ENCODE results near the gene PHETA2. TPM values are rescaled to one million over a fixed set of nuclear protein-coding genes. Genes with fewer than 3 reads are reported as not detected.
A peak's percentile ranks its signal among the peaks of the same experiment; 100 is the strongest.

The PHETA2 gene
- total and polyA plus RNA-seq, 2 donors (not counting 3 experiments of a cell fraction or from before 2014, with no cell fraction given), result 25.4 to 29.9 TPM

GRCh38 chr22:42091455-42091782, 17.4 kb downstream of the PHETA2 start:
- Histone ChIP-seq H3K36me3 (ENCODE audit: control insufficient read depth in 2 of 2, extremely low read depth in 1 of 2, insufficient read depth in 2 of 2, low read length in 2 of 2) (peaks cover under 1 to 3% of the 10 kb centered on the region in 2 experiments), H3K4me2 (ENCODE audit: insufficient read depth, low read length) (peak overlapping the region; percentile 96), H3K4me3 (replicated peaks in 1 of 3; ENCODE audit: insufficient read depth in 1 of 3, low read depth in 1 of 3, low read length in 3 of 3) (peak overlapping the region; percentile 51 to 72 (median 70)), H3K9ac (replicated peaks; ENCODE audit: extremely low read depth, insufficient read depth, low read length) (peak overlapping the region; percentile 67), H3K9me1 (replicated peaks; ENCODE audit: control insufficient read depth, extremely low read depth, insufficient read depth, low read length) (no peaks in the 10 kb centered on the region), H3K79me2 (ENCODE audit: control insufficient read depth, insufficient read depth, low read length) (peaks cover 20% of the 10 kb centered on the region), H3K27ac (ENCODE audit: insufficient read depth, low read depth, low read length) (peak overlapping the region; percentile 54), H4K20me1 (replicated peaks; ENCODE audit: control insufficient read depth, extremely low read depth, insufficient read depth, low read length) (no peaks in the 10 kb centered on the region), H2AFZ (ENCODE audit: low read depth, low read length) (peak overlapping the region; percentile 98), H3K9me3 (replicated peaks; ENCODE audit: control insufficient read depth, insufficient read depth, low read length) (no peaks in the 10 kb centered on the region), H3K27me3 (ENCODE audit: control insufficient read depth in 2 of 2, insufficient read depth in 2 of 2, low read length in 2 of 2) (no peaks in the 10 kb centered on the region), H3K4me1 (ENCODE audit: control insufficient read depth, extremely low read depth, insufficient read depth, low read length) (peaks cover 8% of the 10 kb centered on the region)
- intact Hi-C loops (cut with micrococcal nuclease), result loop anchor here (1.0 to 2.0 kb wide), 4 partner anchors 23 to 395 kb away; no protein-coding TSS in a partner anchor
- BruUV-seq (replicated peaks), result no TSS peak
- TF ChIP-seq GATA2 (IDR thresholded peaks at IDR 0.05; ENCODE audit: insufficient read depth, insufficient read length, low read depth, low read length), result no peak
- TF ChIP-seq EZH2 (IDR thresholded peaks at IDR 0.05; ENCODE audit: borderline replicate concordance, low read depth, low read length, severe bottlenecking), result no peak
- no peak for TF ChIP-seq POLR2A (IDR thresholded peaks at IDR 0.05; ENCODE audit: low read depth, low read length)
- TF ChIP-seq POLR2AphosphoS5 (IDR thresholded peaks at IDR 0.05; ENCODE audit: insufficient read depth, low read depth, low read length), result no peak
- TF ChIP-seq JUN (IDR thresholded peaks at IDR 0.05; ENCODE audit: borderline replicate concordance, insufficient read depth, insufficient read length, low read depth), result no peak
- no peak for TF ChIP-seq CTCF (IDR thresholded peaks at IDR 0.05; ENCODE audit: extremely low read depth in 1 of 2, insufficient read depth in 1 of 2, low read depth in 1 of 2, low read length in 2 of 2)
- no peak for FAIRE-seq
- ChIA-PET POLR2A (interaction anchor here (0.6 to 1.4 kb wide), 2 partner anchors 21 to 135 kb away, joined by 3 to 4 read pairs; partner anchors contain the start of gene NAGA), CTCF (interaction anchor here (0.6 to 3.0 kb wide), 26 partner anchors 11 to 394 kb away, joined by 3 to 71 read pairs (median 4); partner anchors contain the start of genes NAGA, SEPTIN3, SMDT1 and WBP2NL)
- DNase-seq (ENCODE audit: low read depth, low spot score), result no peak
- dilution Hi-C loops (cut with MboI; ENCODE audit: extremely low pct_ligation_motif_present, low sequenced_read_pairs), result no loop called here

Measured in endothelial cell of umbilical vein (primary cell).